Measurements from ENCODE around the gene ATP6V0E2. TPM values are rescaled to one million over a fixed set of nuclear protein-coding genes. Genes with fewer than 3 reads are reported as not detected.
A peak's percentile ranks its signal among the peaks of the same experiment; 100 is the strongest.

The ATP6V0E2 gene
- polyA plus RNA-seq, 2 of the 4 experiments (the other 2 are of a cell fraction), result 17.3 to 44.9 TPM

- ATAC-seq, result peak in 1 of 2 experiments; percentile 10; a peak in 2 of 6 replicates
- no peaks in the 10 kb centered on the region for H3K9me3 ChIP-seq
- no peak overlapping the region for H3K4me2 ChIP-seq
- 76% methylated on average over 7 of the region's 8 CpGs for WGBS (ENCODE audit: missing lambda C conversion rate)
- ChIA-PET CTCF (no interaction called here), POLR2A (no interaction called here)
- no peak overlapping the region for H3K4me3 ChIP-seq
- H3K27ac ChIP-seq, result no peak overlapping the region
- no peak for DNase-seq (ENCODE audit: low read depth in 1 of 2, low spot score in 1 of 2)
- H3K4me1 ChIP-seq, result no peaks in the 10 kb centered on the region
- TF ChIP-seq RCOR1 (IDR thresholded peaks at IDR 0.05; ENCODE audit: low read depth, low read length) (no peak), ZNF302 (CRISPR knock-in tag; IDR thresholded peaks at IDR 0.05) (no peak), SREBF2 (IDR thresholded peaks at IDR 0.05) (no peak), MAZ (IDR thresholded peaks at IDR 0.05; ENCODE audit: borderline replicate concordance, low read depth, low read length) (no peak), HES2 (IDR thresholded peaks at IDR 0.05) (no peak), BCL3 (IDR thresholded peaks at IDR 0.05) (no peak), GATA3 (IDR thresholded peaks at IDR 0.05; ENCODE audit: borderline replicate concordance) (no peak), HDAC2 (IDR thresholded peaks at IDR 0.05) (no peak), HOXB5 (CRISPR knock-in tag; IDR thresholded peaks at IDR 0.05) (no peak), HEYL (CRISPR knock-in tag; IDR thresholded peaks at IDR 0.05) (no peak), ZFP36 (IDR thresholded peaks at IDR 0.05; ENCODE audit: borderline replicate concordance, partially characterized antibody) (no peak), RAD21 (conservative IDR thresholded peaks at IDR 0.05 in 1 of 2, IDR thresholded peaks at IDR 0.05 in 1 of 2) (no peak), ZSCAN20 (CRISPR knock-in tag; IDR thresholded peaks at IDR 0.05) (no peak), ZC3H11A (IDR thresholded peaks at IDR 0.05) (no peak), TP53 (CRISPR knock-in tag; IDR thresholded peaks at IDR 0.05) (no peak)
- TF ChIP-seq, protein P1, sequence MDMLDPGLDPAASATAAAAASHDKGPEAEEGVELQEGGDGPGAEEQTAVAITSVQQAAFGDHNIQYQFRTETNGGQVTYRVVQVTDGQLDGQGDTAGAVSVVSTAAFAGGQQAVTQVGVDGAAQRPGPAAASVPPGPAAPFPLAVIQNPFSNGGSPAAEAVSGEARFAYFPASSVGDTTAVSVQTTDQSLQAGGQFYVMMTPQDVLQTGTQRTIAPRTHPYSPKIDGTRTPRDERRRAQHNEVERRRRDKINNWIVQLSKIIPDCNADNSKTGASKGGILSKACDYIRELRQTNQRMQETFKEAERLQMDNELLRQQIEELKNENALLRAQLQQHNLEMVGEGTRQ (IDR thresholded peaks at IDR 0.05), result no peak
- TF ChIP-seq, protein P2, sequence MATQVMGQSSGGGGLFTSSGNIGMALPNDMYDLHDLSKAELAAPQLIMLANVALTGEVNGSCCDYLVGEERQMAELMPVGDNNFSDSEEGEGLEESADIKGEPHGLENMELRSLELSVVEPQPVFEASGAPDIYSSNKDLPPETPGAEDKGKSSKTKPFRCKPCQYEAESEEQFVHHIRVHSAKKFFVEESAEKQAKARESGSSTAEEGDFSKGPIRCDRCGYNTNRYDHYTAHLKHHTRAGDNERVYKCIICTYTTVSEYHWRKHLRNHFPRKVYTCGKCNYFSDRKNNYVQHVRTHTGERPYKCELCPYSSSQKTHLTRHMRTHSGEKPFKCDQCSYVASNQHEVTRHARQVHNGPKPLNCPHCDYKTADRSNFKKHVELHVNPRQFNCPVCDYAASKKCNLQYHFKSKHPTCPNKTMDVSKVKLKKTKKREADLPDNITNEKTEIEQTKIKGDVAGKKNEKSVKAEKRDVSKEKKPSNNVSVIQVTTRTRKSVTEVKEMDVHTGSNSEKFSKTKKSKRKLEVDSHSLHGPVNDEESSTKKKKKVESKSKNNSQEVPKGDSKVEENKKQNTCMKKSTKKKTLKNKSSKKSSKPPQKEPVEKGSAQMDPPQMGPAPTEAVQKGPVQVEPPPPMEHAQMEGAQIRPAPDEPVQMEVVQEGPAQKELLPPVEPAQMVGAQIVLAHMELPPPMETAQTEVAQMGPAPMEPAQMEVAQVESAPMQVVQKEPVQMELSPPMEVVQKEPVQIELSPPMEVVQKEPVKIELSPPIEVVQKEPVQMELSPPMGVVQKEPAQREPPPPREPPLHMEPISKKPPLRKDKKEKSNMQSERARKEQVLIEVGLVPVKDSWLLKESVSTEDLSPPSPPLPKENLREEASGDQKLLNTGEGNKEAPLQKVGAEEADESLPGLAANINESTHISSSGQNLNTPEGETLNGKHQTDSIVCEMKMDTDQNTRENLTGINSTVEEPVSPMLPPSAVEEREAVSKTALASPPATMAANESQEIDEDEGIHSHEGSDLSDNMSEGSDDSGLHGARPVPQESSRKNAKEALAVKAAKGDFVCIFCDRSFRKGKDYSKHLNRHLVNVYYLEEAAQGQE (IDR thresholded peaks at IDR 0.05), result no peak
- FAIRE-seq, result no peak
Measured at GRCh38 chr7:149864023-149864422, 9.7 kb upstream of the ATP6V0E2 start.

DNA sequence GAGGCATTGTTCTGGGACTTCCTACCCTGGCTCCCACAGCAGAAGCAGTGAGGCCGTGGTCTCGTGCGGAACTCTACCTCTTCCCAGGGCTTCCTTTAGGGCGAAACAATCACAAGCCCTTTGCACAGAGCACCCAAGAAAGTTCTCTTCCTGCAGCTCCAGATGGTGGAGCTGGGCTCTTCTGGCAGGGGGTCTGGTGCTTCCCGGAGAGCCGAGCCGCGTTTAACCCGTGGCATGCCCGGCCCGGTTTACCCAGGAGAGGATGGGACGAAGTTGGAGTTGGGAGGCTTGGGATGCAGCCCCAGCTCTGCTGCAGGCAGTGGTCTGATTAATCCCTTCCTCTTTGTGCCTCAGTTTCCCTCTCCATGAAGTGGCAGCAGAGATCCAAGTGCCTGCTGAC, 9.0 kb upstream of the ATP6V0E2 start:
- FAIRE-seq (no peak), DNase-seq (ENCODE audit: low read depth in 1 of 2, low spot score in 1 of 2) (no peak), ATAC-seq (no peak)
- no peak for TF ChIP-seq ZFP36 (IDR thresholded peaks at IDR 0.05; ENCODE audit: borderline replicate concordance, partially characterized antibody)
- TF ChIP-seq BHLHE40 (IDR thresholded peaks at IDR 0.05; ENCODE audit: low read depth, low read length), result no peak
- TF ChIP-seq CTCF (IDR thresholded peaks at IDR 0.05), result no peak
- TF ChIP-seq EP300 (IDR thresholded peaks at IDR 0.05), result no peak
- TF ChIP-seq, protein P2 (IDR thresholded peaks at IDR 0.05), result no peak
- TF ChIP-seq PHF8 (IDR thresholded peaks at IDR 0.05; ENCODE audit: borderline replicate concordance, low read depth), result no peak
- TF ChIP-seq HOXB13 (CRISPR knock-in tag; IDR thresholded peaks at IDR 0.05; ENCODE audit: low read depth), result no peak
- no peak overlapping the region for H3K27ac ChIP-seq
- H3K9me3 ChIP-seq, result no peaks in the 10 kb centered on the region
- H3K4me3 ChIP-seq, result no peak overlapping the region
- no peak overlapping the region for H3K4me2 ChIP-seq
- ChIA-PET CTCF (no interaction called here), POLR2A (no interaction called here)
- no peaks in the 10 kb centered on the region for H3K4me1 ChIP-seq
- WGBS (ENCODE audit: missing lambda C conversion rate), result 87% methylated on average over 11 of the region's 12 CpGs
